DMS 273 treated with DMSO at 0.1 percent for 48 hours (cell line): ENCODE results near the gene TENM4.
"Not testable (repeated sequence)": the region's sequence is repeated elsewhere in the genome, so short reads cannot be mapped to it uniquely, and the experiment has no call there.

Experiments used
- DNase-seq: peaks from one replicate; lab custom pipeline; 2025; lab: John Stamatoyannopoulos, UW

Gene TENM4

GRCh38 chr11:79244241-79244772, 196.5 kb downstream of the TENM4 start:
- DNase-seq, result no peak

GRCh38 chr11:79243422-79244210, 197.2 kb downstream of the TENM4 start:
- no peak for DNase-seq

- no peak for DNase-seq
Observed at GRCh38 chr11:79242616-79243015, 198.2 kb downstream of the TENM4 start.

GRCh38 chr11:79241852-79242241, 199.0 kb downstream of the TENM4 start:
- no peak for DNase-seq

GRCh38 chr11:79241205-79241851, 199.5 kb downstream of the TENM4 start:
- DNase-seq, result no peak

- DNase-seq, result no peak
Observed at GRCh38 chr11:79237703-79238102, 203.1 kb downstream of the TENM4 start.

GRCh38 chr11:79237091-79237490, 203.7 kb downstream of the TENM4 start:
- no peak for DNase-seq

GRCh38 chr11:79236541-79236971, 204.3 kb downstream of the TENM4 start:
- no peak for DNase-seq

GRCh38 chr11:79235696-79236095, 205.1 kb downstream of the TENM4 start:
- DNase-seq, result no peak

- no peak for DNase-seq
Observed at GRCh38 chr11:79232346-79232745, 208.5 kb downstream of the TENM4 start.

- no peak for DNase-seq
Observed at GRCh38 chr11:79229047-79229446, 211.8 kb downstream of the TENM4 start.

- no peak for DNase-seq
Observed at GRCh38 chr11:79227767-79228755, 212.8 kb downstream of the TENM4 start.

- DNase-seq, result no peak
Observed at GRCh38 chr11:79227308-79227707, 213.5 kb downstream of the TENM4 start.

- DNase-seq, result no peak
Observed at GRCh38 chr11:79226126-79226525, 214.7 kb downstream of the TENM4 start.

- not testable (repeated sequence) for DNase-seq
Observed at GRCh38 chr11:79222163-79222562, 218.7 kb downstream of the TENM4 start.

GRCh38 chr11:79221444-79222130, 219.2 kb downstream of the TENM4 start:
- DNase-seq, result no peak

GRCh38 chr11:79220171-79220570, 220.7 kb downstream of the TENM4 start:
- no peak for DNase-seq

GRCh38 chr11:79219186-79220045, 221.4 kb downstream of the TENM4 start:
- DNase-seq, result no peak

GRCh38 chr11:79212741-79213190, 228.1 kb downstream of the TENM4 start:
- DNase-seq, result no peak

- no peak for DNase-seq
Observed at GRCh38 chr11:79209540-79210266, 231.1 kb downstream of the TENM4 start.
